ENCODE measurements around the gene ENTPD6. TPM values are rescaled to one million over a fixed set of nuclear protein-coding genes. Genes with fewer than 3 reads are reported as not detected.
A peak's percentile ranks its signal among the peaks of the same experiment; 100 is the strongest.

The ENTPD6 gene
- total RNA-seq, 6 experiments from 2014 or later = 28.8 to 48.4 (median 34.6) TPM

- Histone ChIP-seq H3K36me3 (peaks cover 0 to 2% (median 0%) of the 10 kb centered on the region in 4 donors), H3K27ac (peak overlapping the region; percentile 43 to 44 (median 44)), H3K27me3 (no peaks in the 10 kb centered on the region), H3K9me3 (no peaks in the 10 kb centered on the region), H3K4me1 (peaks cover 0 to 16% (median 6%) of the 10 kb centered on the region in 4 donors), H3K4me3 (peak overlapping the region in 1 of 3 donors; percentile 25)
- no peak for DNase-seq
- TF ChIP-seq POLR2A (IDR thresholded peaks at IDR 0.05) (no peak), CTCF (IDR thresholded peaks at IDR 0.05) (no peak)
- ATAC-seq = peak; percentile 64 to 90 (median 75)
- WGBS (ENCODE audit: insufficient coverage, low coverage, low lambda C conversion rate, missing lambda C conversion rate) = 47% methylated on average over 4 of the region's 5 CpGs
- intact Hi-C loops (cut with DNase I) = no loop called here
These were observed 60.8 kb downstream of the ENTPD6 start for GRCh38 chr20:25256226-25256859.

- intact Hi-C loops (cut with DNase I) = no loop called here
- no peak for DNase-seq
- ATAC-seq = no peak
- TF ChIP-seq CTCF (IDR thresholded peaks at IDR 0.05) = no peak
- no peak for TF ChIP-seq POLR2A (IDR thresholded peaks at IDR 0.05)
- WGBS (ENCODE audit: insufficient coverage, low coverage, low lambda C conversion rate, missing lambda C conversion rate) = 100% methylated on average over 2 of the region's 5 CpGs
- peaks cover 0 to 2% (median 0%) of the 10 kb centered on the region in 4 donors for H3K36me3 ChIP-seq
- no peak overlapping the region for H3K27ac ChIP-seq
- no peaks in the 10 kb centered on the region for H3K9me3 ChIP-seq
- no peak overlapping the region for H3K4me3 ChIP-seq
- peaks cover 0 to 16% (median 6%) of the 10 kb centered on the region in 4 donors for H3K4me1 ChIP-seq
- no peaks in the 10 kb centered on the region for H3K27me3 ChIP-seq
These were observed 61.6 kb downstream of the ENTPD6 start for GRCh38 chr20:25257130-25257529.

GRCh38 chr20:25257756-25258475 is 62.4 kb downstream of the ENTPD6 start:
- Histone ChIP-seq H3K27ac (no peak overlapping the region), H3K27me3 (no peaks in the 10 kb centered on the region), H3K36me3 (peaks cover 0 to 2% (median 0%) of the 10 kb centered on the region in 4 donors), H3K4me3 (no peak overlapping the region), H3K9me3 (no peaks in the 10 kb centered on the region), H3K4me1 (peaks cover 0 to 16% (median 6%) of the 10 kb centered on the region in 4 donors)
- DNase-seq (no peak), ATAC-seq (no peak)
- intact Hi-C loops (cut with DNase I) = no loop called here
- no peak for TF ChIP-seq CTCF (IDR thresholded peaks at IDR 0.05)
- TF ChIP-seq POLR2A (IDR thresholded peaks at IDR 0.05) = no peak
- 68% methylated on average over 9 of the region's 10 CpGs for WGBS (ENCODE audit: insufficient coverage, low coverage, low lambda C conversion rate, missing lambda C conversion rate)

- Histone ChIP-seq H3K4me1 (peaks cover 0 to 16% (median 6%) of the 10 kb centered on the region in 4 donors), H3K4me3 (no peak overlapping the region), H3K27ac (no peak overlapping the region), H3K27me3 (no peaks in the 10 kb centered on the region), H3K36me3 (peaks cover 0 to 2% (median 0%) of the 10 kb centered on the region in 4 donors), H3K9me3 (no peaks in the 10 kb centered on the region)
- TF ChIP-seq POLR2A (IDR thresholded peaks at IDR 0.05) = no peak
- no peak for TF ChIP-seq CTCF (IDR thresholded peaks at IDR 0.05)
- ATAC-seq (no peak), DNase-seq (no peak)
- intact Hi-C loops (cut with DNase I) = no loop called here
- WGBS (ENCODE audit: insufficient coverage, low coverage, low lambda C conversion rate, missing lambda C conversion rate) = 50% methylated on average over 2 of the region's 8 CpGs
These were observed 62.9 kb downstream of the ENTPD6 start for GRCh38 chr20:25258476-25258805.

Data from right lobe of liver (tissue), 6 donors.